AG09309 (cell line): Measurements from ENCODE around the gene PCCA.

ENCODE experiments used
- DNase-seq: peaks from one replicate; pipeline ENCODE4 v3.0.0-alpha.2; 2010; ENCODE audit warnings: low read depth
- H3K4me3 ChIP-seq: 2 replicates; pipeline ENCODE4 v1.5.1; 2011; ENCODE audit warnings: mild to moderate bottlenecking, low read depth, low read length, moderate library complexity; ENCODE audit not compliant: control insufficient read depth
- TF ChIP-seq, protein P1 (sequence below): IDR thresholded peaks from 2 replicates; pipeline ENCODE4 v1.5.1; 2011; ENCODE audit warnings: mild to moderate bottlenecking, low read depth, low read length, inconsistent platforms; ENCODE audit not compliant: insufficient read depth, control insufficient read depth; ENCODE audit errors: missing control alignments

PCCA gene

DNA sequence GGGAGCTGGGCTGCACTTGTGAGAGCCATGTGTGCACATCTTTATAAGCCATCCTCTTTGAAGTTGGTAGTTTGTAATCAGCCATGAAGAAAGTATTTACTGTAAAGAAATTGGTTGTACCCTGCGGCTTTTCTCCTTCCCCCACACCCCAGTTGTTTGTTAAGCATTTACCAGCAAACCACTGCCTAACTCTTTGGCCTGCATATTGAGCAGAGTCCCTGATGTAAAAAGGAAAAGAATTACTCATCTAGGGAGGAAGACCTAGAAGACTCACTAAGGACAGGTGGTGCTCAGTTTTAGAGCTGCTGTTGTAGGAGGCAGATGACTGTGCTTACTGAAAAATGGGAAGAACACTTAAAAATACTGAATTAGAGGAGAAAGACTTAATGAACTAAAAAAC is 245.3 kb downstream of the PCCA start:
- H3K4me3 ChIP-seq, result no peak overlapping the region
- no peak for DNase-seq
- TF ChIP-seq, protein P1, sequence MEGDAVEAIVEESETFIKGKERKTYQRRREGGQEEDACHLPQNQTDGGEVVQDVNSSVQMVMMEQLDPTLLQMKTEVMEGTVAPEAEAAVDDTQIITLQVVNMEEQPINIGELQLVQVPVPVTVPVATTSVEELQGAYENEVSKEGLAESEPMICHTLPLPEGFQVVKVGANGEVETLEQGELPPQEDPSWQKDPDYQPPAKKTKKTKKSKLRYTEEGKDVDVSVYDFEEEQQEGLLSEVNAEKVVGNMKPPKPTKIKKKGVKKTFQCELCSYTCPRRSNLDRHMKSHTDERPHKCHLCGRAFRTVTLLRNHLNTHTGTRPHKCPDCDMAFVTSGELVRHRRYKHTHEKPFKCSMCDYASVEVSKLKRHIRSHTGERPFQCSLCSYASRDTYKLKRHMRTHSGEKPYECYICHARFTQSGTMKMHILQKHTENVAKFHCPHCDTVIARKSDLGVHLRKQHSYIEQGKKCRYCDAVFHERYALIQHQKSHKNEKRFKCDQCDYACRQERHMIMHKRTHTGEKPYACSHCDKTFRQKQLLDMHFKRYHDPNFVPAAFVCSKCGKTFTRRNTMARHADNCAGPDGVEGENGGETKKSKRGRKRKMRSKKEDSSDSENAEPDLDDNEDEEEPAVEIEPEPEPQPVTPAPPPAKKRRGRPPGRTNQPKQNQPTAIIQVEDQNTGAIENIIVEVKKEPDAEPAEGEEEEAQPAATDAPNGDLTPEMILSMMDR, result no peak

DNA sequence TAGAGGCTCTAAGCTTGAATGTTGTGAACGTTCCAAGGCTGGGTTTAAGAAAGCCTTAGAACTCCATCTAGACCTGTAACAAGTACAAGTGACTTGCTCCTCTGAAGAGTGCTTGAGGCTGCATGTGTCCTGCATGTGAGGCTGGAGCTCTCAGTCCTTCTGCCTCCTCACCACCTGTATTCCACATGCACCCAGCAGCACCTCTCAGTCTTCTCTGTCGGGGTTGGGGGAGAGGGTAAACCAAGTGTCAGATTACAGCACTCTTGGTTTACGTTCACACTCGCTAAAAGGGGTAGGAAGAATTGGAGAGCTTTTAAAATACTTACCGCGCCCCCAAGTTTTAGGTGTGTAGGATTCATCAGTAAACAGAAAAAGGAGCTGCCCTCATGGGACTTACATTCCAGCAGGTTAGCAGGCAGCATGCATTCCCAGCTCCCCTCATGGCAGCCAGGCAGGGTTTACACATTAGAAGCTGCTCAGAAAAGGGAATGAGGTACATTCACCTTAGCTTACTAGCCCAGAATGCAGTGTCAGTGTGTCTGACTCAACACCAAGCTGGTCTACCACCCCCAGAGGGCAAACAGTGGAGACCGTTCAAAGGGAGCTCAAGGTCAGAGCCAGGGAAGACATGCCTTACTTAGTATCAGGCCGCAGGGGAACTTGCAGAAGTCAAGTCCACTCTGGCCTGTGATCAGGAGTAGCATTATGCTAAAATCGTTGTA is 248.1 kb downstream of the PCCA start:
- no peak for DNase-seq
- no peak overlapping the region for H3K4me3 ChIP-seq
- TF ChIP-seq, protein P1, result no peak

DNA sequence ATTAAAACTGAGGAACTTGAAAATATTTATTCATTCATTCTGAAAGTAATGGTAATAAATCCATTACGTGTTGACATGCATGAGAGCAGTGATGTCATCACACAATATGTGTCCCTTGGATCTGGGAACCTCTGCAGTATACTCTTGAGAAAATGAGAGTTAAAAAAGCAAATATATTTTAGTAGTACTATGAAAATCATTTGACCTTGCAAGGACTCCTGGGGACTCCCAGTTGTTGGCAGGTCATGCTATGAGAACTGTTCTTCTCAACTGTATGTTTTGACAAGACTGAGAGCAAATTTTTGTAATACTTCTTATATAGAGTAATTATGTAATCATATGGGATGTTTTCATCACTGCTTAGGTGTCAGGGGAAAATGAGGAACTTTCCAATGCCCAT is 249.4 kb downstream of the PCCA start:
- TF ChIP-seq, protein P1, result no peak
- DNase-seq, result no peak
- no peak overlapping the region for H3K4me3 ChIP-seq

DNA sequence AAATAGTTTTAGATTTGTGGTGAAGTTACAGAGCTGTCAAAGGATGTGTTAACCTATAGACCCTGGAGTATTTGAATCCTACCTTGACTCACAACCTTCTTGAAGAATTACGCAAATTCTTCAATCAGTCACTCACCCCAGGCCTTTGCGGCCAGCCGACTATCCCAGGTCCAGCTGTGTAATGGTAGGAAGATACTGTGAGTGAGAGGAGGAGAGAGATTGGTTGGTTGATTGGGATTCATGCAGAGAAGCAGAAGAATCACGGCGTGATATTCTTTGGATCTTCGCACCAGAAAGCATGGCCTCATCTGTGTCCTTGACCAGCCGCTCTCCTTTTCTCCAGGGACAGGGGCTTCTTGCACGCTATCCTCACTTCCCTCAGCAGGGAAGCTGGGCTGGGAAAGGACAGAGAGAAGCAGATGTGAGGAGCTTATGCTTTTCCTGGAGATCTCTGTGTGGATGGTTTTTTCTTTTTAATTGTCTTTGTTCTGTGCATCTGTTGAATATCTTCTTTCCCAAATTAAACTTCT is 250.6 kb downstream of the PCCA start:
- H3K4me3 ChIP-seq, result no peak overlapping the region
- TF ChIP-seq, protein P1, result no peak
- DNase-seq, result no peak

DNA sequence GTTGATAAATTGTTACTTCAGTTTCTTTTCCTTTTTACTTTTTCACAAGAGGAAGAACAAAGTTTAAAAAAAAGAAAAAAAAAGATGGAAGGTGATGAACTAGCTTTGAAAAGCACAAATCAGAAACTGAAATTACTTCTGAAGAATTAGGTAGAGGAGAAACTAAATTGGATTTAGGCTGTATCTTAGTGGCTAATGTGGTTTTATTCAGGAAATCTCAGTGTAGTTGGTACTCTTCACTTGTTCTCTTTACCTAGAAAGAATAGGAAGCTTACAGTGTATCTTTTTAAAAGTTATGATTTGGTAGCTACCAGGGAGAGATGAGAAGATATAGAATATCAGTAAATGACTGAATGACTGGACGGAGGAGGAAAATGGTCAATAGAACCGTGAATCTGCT is 252.0 kb downstream of the PCCA start:
- no peak overlapping the region for H3K4me3 ChIP-seq
- TF ChIP-seq, protein P1, result no peak
- DNase-seq, result no peak

DNA sequence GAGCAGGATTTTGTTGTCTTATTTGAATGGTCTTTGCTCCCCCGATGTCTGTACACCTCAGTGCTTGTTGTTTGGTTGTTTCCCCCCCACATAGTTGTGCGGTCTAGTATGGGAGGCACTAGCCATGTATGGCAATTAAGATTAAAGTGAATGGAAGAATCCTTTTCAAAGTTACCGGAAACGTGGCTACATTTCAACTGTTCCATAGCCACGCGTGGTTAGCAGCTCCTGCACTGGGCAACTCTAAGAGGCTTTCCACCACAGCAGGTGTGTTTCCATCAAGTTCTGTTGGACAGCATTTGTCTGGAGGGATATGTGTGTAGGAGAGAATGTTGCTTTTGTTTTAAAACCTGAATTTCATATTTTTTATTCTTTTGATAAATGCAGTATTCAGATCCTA is 252.4 kb downstream of the PCCA start:
- TF ChIP-seq, protein P1, result no peak
- no peak for DNase-seq
- H3K4me3 ChIP-seq, result no peak overlapping the region
